ENCODE results near the gene USP3.

The USP3 gene

GRCh38 chr15:63636518-63637061 lies 132.2 kb downstream of the USP3 start:
- TF ChIP-seq POLR2AphosphoS5 (IDR thresholded peaks at IDR 0.05; ENCODE audit: low read depth, low read length) (no peak), TAF1 (IDR thresholded peaks at IDR 0.05; ENCODE audit: borderline replicate concordance, insufficient read depth, low read length) (no peak), SIN3A (IDR thresholded peaks at IDR 0.05; ENCODE audit: borderline replicate concordance, insufficient read depth, low read length) (no peak), FOXP2 (optimal IDR thresholded peaks at IDR 0.05; ENCODE audit: borderline replicate concordance, extremely low read depth, extremely low read length, insufficient read depth) (no peak)
- TF ChIP-seq, protein P1, sequence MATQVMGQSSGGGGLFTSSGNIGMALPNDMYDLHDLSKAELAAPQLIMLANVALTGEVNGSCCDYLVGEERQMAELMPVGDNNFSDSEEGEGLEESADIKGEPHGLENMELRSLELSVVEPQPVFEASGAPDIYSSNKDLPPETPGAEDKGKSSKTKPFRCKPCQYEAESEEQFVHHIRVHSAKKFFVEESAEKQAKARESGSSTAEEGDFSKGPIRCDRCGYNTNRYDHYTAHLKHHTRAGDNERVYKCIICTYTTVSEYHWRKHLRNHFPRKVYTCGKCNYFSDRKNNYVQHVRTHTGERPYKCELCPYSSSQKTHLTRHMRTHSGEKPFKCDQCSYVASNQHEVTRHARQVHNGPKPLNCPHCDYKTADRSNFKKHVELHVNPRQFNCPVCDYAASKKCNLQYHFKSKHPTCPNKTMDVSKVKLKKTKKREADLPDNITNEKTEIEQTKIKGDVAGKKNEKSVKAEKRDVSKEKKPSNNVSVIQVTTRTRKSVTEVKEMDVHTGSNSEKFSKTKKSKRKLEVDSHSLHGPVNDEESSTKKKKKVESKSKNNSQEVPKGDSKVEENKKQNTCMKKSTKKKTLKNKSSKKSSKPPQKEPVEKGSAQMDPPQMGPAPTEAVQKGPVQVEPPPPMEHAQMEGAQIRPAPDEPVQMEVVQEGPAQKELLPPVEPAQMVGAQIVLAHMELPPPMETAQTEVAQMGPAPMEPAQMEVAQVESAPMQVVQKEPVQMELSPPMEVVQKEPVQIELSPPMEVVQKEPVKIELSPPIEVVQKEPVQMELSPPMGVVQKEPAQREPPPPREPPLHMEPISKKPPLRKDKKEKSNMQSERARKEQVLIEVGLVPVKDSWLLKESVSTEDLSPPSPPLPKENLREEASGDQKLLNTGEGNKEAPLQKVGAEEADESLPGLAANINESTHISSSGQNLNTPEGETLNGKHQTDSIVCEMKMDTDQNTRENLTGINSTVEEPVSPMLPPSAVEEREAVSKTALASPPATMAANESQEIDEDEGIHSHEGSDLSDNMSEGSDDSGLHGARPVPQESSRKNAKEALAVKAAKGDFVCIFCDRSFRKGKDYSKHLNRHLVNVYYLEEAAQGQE (IDR thresholded peaks at IDR 0.05; ENCODE audit: insufficient read depth in 1 of 2, low read depth in 2 of 2, low read length in 2 of 2) = no peak

DNA sequence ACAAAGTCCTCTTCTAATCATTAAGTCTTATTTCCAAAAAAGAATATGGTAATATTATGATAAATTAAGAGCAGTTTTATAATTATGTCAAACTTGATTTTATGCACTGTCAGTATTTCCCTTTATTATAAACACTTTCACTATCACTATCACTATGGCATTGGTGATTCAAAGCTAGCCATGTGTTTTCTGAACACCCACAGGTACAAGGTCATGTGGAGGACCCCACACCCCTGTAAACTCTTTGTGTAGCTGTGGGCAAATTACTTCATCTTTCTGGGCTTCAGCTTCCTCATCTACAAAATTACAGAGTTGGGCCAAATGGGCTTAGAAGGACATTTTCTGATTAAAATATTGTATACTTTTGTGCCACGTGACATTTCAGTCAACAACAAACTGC lies 134.4 kb downstream of the USP3 start:
- TF ChIP-seq TAF1 (IDR thresholded peaks at IDR 0.05; ENCODE audit: borderline replicate concordance, insufficient read depth, low read length) (no peak), FOXP2 (optimal IDR thresholded peaks at IDR 0.05; ENCODE audit: borderline replicate concordance, extremely low read depth, extremely low read length, insufficient read depth) (no peak), POLR2AphosphoS5 (IDR thresholded peaks at IDR 0.05; ENCODE audit: low read depth, low read length) (no peak), SIN3A (IDR thresholded peaks at IDR 0.05; ENCODE audit: borderline replicate concordance, insufficient read depth, low read length) (no peak)
- TF ChIP-seq, protein P1 (IDR thresholded peaks at IDR 0.05; ENCODE audit: insufficient read depth in 1 of 2, low read depth in 2 of 2, low read length in 2 of 2) = no peak

DNA sequence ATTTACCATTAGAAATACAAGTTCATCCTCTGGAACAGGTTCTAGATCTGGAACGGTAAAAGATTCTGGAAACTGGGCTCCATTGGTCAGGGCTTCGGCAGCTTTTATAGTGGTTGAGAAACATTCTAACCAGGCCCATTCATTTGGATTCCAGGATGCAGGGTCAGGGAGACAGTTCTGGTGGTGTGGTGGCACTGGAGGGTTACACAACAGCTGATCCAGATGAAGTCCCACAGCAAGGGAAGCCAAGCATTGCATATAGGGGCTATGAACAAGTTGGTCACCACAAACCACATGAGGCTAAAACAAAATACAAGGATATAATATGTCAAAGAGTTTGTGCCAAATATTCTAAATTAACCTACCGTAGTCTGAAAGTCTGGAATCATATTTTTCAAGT lies 135.8 kb downstream of the USP3 start:
- TF ChIP-seq FOXP2 (optimal IDR thresholded peaks at IDR 0.05; ENCODE audit: borderline replicate concordance, extremely low read depth, extremely low read length, insufficient read depth) (no peak), TAF1 (IDR thresholded peaks at IDR 0.05; ENCODE audit: borderline replicate concordance, insufficient read depth, low read length) (no peak), SIN3A (IDR thresholded peaks at IDR 0.05; ENCODE audit: borderline replicate concordance, insufficient read depth, low read length) (no peak), POLR2AphosphoS5 (IDR thresholded peaks at IDR 0.05; ENCODE audit: low read depth, low read length) (no peak)
- TF ChIP-seq, protein P1 (IDR thresholded peaks at IDR 0.05; ENCODE audit: insufficient read depth in 1 of 2, low read depth in 2 of 2, low read length in 2 of 2) = no peak

All from PFSK-1 (cell line).